ENCODE measurements around the gene CASTOR1.

CASTOR1 gene

DNA sequence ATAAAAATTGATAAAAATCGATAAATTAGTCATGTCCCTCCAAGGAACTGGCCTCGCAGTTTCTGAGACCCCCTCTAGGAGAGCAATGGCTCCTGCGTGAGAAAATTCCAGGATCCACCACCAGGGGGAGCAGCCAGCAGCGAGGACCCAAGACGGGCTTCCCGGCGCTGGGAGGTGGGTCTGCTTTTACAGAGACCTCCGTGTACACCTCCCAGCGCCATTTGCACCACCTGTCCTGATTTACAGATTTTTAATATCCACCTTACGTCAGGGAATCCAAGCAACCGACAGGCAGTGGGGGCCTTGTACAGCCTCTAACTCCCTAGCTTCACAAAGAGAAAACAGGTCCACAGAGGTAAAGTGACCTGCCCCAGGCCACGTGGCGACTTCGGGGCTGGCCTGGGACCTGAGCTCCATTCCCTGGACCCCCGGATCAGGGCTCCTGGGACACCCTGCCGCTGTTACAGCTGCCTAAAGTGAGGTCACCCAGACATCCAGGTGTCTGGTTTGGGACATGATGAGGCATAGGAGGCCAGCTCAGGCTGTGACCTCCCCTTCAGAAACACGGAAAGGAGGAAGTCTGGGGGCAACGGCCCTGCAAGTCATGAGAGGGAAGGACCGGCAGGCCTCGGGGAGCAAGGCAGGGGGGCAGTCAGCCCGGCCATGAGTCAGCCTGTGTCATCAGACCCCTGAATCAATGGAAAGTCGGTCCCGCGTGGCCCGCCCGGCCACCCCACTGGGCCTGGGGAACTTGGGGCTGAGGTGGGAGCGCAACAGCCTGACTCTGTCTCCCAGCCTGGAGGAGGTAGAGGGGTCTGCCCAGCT, 26.2 kb downstream of the CASTOR1 start:
- DNase-seq = peak; percentile 98

- DNase-seq = no peak
These were observed 27.2 kb downstream of the CASTOR1 start for GRCh38 chr22:30262112-30262511.

DNA sequence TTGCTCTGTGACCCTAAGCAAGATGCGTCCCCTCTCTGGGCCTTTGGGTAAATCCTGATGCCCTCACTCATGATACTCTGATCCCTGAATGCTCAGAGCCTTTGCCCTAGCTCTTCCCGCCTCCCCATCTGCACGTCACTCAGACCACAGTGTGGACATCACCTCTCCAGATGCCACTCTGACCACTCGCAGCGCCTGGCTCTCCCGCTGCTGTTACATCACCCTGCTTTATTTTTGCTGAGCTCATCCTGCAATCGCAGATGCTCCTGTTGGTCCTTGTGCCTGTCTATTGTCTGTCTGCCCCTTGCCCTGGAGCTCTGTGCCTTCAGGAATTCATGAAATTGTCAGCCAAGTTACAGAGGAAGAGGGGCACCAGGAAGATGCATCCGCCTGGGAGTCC, 28.2 kb downstream of the CASTOR1 start:
- DNase-seq = no peak

DNA sequence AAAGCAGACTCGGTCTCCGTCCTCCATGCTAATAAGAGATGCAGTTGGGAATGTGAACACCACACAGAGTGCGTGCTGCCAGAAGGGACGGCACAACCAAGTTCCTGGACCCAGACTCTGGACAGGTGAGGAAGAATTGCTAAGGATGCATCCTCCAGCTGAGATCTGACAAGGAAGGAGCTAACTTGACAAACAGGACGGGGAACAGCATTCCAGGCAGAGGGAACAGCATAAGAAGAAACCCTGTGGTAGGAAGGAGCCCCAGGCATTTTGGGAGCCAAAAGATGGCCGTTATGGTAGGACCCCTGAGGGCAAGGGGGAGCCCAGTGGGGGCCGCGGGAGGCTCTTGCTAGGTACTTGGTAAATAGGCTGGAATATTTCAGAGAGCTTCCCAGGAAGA, 28.6 kb downstream of the CASTOR1 start:
- no peak for DNase-seq

DNA sequence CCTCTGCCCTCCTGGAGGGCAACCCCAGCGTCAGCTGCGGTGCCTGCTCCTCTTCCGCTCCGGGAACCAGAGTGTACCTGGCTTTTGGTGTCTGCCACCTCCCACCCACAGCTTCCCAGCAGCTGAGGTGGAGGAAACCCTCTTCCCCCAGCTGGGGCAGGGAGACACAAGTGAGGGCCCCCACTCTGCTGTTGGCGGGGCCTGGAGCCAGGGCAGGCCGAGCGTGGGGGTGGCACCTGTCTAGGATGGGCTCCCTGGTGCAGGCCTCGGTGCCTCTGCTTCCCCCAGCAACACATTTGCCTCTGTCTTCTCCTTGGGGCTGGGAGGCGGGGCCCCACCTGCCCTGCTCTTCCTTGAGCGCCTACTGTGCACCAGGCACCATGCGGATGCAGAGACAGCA, 29.0 kb downstream of the CASTOR1 start:
- no peak for DNase-seq

DNA sequence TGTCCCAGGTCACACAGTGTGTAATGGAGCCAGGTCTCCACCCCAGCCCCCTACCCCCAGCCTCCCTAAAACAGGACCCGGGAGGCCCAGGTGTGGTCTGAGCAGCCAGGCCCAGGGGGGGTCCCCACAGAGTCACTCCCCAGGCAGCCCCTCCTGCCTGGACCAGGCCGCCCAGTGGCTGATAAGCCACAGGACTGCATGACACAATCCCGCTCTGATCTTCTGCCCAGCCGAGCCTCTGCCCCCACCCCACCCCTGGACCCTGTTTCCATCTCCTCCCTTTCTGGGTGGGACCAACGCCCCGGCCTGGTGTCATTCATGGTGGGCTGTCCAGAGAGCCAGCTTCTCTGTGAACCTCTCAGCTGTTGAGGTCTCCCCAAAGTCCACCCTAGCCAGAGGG, 35.0 kb downstream of the CASTOR1 start:
- no peak for DNase-seq

DNA sequence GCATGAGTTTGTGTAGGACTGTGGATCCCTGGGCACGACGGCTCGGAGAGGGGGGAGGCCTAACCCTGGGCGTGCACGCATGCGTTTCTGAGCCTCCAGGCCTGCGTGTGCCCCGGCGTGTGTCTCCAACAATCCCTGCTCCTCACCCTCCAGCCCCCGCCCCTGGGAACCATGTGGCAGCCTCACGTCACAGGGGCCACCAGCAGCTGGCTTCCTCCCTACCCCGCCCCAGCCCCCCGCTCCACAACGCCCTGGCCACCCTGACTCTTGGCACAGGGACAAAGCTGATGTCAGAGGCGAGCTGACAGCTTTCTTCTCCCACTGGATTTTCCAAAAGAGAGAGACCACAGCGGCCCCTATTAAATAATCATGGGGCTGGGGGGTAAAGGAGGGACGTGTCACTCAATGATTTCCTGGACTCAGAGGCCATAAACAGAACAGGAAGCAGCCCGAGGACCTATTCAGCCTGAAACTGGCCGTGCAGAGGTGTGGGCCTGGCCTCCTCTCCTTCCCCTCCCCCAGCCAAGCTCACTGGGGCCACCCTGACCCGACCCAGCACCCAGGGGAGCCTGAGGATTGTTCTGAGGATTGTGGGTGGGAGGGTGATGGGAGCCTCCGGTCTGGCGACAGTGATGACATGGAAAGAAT, 36.0 kb downstream of the CASTOR1 start:
- DNase-seq = no peak

GRCh38 chr22:30252411-30253204, 36.7 kb downstream of the CASTOR1 start:
- DNase-seq = no peak

DNA sequence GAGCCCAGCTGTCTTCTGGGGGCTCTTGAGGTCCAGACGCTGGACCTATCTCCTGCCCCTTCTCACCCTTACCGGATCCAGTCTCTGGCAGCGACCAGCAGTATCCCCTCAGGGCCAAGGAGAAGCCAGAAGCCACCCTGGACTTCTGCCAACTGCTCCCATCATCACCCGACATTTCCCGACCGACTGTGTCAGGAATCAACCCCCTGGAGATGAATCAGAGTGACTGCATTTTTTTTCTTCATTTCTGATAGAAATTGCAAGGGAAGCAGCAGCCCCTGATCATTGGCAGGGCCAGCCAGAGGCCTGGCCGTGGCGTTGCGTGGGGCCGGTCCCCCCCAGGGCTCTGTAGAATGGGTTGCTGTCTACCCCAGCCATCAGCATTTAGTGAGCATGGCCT, 37.6 kb downstream of the CASTOR1 start:
- no peak for DNase-seq

- peak; percentile 76 for DNase-seq
These were observed 38.5 kb downstream of the CASTOR1 start for GRCh38 chr22:30250661-30251267.

- DNase-seq = no peak
These were observed 39.2 kb downstream of the CASTOR1 start for GRCh38 chr22:30250039-30250565.

GRCh38 chr22:30249049-30250038, 40.0 kb downstream of the CASTOR1 start:
- no peak for DNase-seq

DNA sequence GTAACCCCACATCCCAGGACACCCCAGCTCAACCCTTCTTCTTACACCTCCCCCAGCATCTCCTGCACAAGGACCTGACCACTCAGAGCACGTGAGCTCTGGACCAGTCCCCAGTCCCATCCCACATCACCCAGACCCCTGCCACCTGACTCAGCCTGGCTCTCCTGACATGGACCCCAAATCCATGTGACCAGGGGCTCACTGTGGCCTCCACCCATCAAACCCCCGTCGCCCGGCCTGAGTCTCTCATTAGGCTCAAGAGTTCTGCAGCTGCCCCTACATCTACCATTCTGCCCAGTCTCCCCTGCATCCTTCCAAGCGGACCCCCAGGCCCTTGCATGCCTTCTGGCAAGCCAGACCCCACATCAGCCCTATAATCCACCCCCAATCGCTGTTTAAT, 40.8 kb downstream of the CASTOR1 start:
- DNase-seq = no peak

DNA sequence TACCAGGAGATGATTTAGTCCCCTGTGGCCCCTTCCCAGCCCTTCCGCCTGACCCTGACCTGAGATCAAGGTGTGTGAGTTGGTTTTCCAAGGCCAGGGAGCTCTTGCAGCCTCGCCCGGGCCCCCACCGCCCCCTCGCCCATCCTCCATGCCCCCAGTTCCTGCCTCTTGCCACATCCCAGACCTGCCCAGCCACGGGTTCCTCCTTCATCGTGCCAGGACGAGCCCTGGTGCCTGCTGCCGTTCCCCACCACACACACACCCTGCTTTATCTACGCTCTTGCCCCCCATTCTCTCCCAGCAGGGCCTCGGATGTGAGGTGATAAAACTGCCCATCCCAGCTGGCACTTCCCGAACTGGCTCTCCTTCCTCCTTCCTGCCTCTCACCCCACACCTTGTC, 41.3 kb downstream of the CASTOR1 start:
- no peak for DNase-seq

DNA sequence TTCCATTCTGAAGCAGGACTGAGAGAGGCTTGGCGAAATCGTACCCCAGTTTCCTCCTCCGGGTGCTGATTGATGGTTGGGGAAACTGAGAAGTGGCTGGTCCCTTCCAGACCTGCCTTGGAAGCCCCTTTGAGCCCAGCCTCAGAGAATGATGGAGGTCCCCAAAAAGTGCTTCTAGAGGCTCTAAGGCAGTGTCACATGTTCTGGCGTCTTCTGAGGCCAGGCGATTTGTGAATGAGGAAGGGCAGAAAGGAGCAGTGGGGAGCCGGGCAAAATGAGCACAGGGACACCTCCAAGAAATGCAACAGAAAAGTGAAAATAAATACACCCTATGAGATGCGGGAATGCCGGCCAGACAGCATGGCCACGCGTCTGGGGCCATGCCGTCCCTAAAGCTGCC, 41.7 kb downstream of the CASTOR1 start:
- DNase-seq = no peak

GRCh38 chr22:30246814-30247376, 42.4 kb downstream of the CASTOR1 start:
- DNase-seq = peak; percentile 76

DNA sequence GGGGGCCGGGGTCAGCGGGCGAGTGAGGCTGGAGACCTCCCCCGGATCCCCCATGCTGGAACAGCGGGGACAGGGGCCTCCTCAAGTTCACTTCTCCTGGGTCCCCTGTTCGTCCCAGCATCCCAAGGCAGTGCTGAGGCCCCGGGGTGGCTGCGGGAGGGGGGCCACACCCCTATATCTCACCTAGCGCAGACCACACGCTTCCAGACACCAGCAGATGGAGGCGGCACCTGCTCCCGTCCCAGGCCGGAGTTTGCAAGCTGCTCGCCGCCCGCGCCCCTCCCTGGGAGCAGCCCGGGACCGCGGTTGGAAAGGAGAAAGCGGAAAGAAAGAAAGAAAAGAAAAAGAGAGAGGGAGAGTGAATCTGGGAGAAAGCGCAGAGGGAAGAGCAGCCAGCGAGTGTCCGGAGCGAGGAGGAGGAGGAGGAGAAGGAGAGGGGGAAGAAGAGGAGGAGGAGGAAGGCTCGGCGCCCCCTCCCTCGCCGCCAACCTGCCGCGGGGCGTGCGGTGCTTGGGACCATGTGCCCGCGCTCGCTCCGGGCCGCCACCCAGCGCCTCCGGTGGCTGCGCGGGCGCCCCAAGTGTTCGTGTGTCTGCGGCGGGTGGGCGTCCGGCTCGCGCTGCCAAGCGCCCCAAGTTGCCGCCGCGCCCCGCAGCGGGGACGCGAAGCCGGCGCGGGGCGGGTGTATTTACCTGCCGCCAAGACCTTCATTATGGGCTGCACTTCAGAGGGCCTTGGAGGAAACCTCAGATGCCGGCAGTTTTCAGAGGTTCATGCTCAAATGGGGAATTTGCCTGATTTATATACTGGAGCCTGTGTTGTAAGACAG, 43.1 kb downstream of the CASTOR1 start, which contains the start of gene LIF:
Gene LIF (minus strand): TSS at position 775 of the 829 bp plus-strand sequence. CDS start 64 bp downstream, at position 711.
- peak; percentile 82 for DNase-seq

- DNase-seq = no peak
These were observed 43.9 kb downstream of the CASTOR1 start for GRCh38 chr22:30245181-30245984.

DNA sequence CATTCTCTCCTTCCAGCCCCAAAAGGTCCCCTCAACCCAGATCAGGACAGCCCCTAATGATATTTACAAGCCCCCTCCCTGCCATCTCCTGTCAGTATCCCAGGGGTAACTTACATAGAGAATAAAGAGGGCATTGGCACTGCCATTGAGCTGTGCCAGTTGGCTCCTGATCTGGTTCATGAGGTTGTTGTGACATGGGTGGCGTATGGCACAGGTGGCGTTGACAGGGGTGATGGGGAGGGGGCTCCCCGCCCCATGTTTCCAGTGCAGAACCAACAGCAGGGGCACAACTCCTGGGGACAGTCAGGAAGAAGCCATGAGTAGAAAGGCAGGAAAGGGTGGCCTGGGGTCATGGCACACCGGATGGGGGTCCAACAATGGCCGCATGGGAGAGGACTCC, 44.7 kb downstream of the CASTOR1 start:
- DNase-seq = no peak
